Coronary artery (tissue), 2 donors: ENCODE results near the gene MBD5.
"Not testable (repeated sequence)": the region's sequence is repeated elsewhere in the genome, so short reads cannot be mapped to it uniquely, and the experiment has no call there.

Experiments used
- DNase-seq: peaks from one replicate; pipeline ENCODE4 v3.0.0-alpha.2; 2017; ENCODE audit warnings: low spot score
- H3K27ac ChIP-seq, 2 donors: fragments of 200-600 bp; sonication (generic); one replicate each; pipeline ENCODE4 v1.5.1; 2016 to 2019
- H3K4me3 ChIP-seq: fragments of 200-600 bp; sonication (generic); 2 replicates; pipeline ENCODE4 v1.5.1; 2016; ENCODE audit warnings: mild to moderate bottlenecking, moderate library complexity
- CTCF ChIP-seq: fragments of 200-600 bp; sonication (generic); IDR thresholded peaks from one replicate; pipeline ENCODE4 v1.5.1; 2019; ENCODE audit warnings: antibody characterized with exemption

Gene MBD5

GRCh38 chr2:148541792-148542191 is 520.9 kb downstream of the MBD5 start:
- H3K27ac ChIP-seq, result no peak overlapping the region
- no peak overlapping the region for H3K4me3 ChIP-seq
- no peak for DNase-seq
- no peak for TF ChIP-seq CTCF

GRCh38 chr2:148542614-148543013 is 521.7 kb downstream of the MBD5 start:
- Histone ChIP-seq H3K27ac (no peak overlapping the region), H3K4me3 (no peak overlapping the region)
- no peak for DNase-seq
- TF ChIP-seq CTCF, result no peak

- H3K4me3 ChIP-seq, DNase-seq, H3K27ac ChIP-seq: not testable (repeated sequence)
These were observed 522.2 kb downstream of the MBD5 start for GRCh38 chr2:148543088-148543540.

GRCh38 chr2:148545390-148546256 is 524.7 kb downstream of the MBD5 start:
- Histone ChIP-seq H3K27ac (no peak overlapping the region), H3K4me3 (no peak overlapping the region)
- TF ChIP-seq CTCF, result no peak
- DNase-seq, result no peak

- no peak for TF ChIP-seq CTCF
- DNase-seq, result no peak
- Histone ChIP-seq H3K27ac (no peak overlapping the region), H3K4me3 (no peak overlapping the region)
These were observed 525.4 kb downstream of the MBD5 start for GRCh38 chr2:148546270-148546669.

- TF ChIP-seq CTCF, result no peak
- Histone ChIP-seq H3K4me3 (no peak overlapping the region), H3K27ac (no peak overlapping the region)
- DNase-seq, result no peak
These were observed 528.0 kb downstream of the MBD5 start for GRCh38 chr2:148548716-148549400.

GRCh38 chr2:148552675-148553331 is 531.9 kb downstream of the MBD5 start:
- Histone ChIP-seq H3K4me3 (peak overlapping the region; percentile 60), H3K27ac (no peak overlapping the region)
- DNase-seq, result no peak
- TF ChIP-seq CTCF, result no peak
